Esophagus muscularis mucosa (tissue), 3 donors: ENCODE results near the gene ANTXR1.

Source experiments
- CTCF ChIP-seq, 3 experiments: fragments of 200-600 bp in 2 of 3; fragments of 450-650 bp in 1 of 3; sonication (generic) in 2 of 3; IDR thresholded peaks; one replicate each; pipeline ENCODE4 v1.5.1; 2017 to 2019; ENCODE audit warnings: antibody characterized with exemption in 3 of 3, mild to moderate bottlenecking in 2 of 3, moderate library complexity in 1 of 3
- POLR2A ChIP-seq: fragments of 450-650 bp; IDR thresholded peaks from one replicate; pipeline ENCODE4 v1.6.1; 2017; ENCODE audit warnings: antibody characterized with exemption, moderate library complexity, mild to moderate bottlenecking, low read depth
- POLR2AphosphoS5 ChIP-seq, 2 donors: sonication (generic); formaldehyde crosslinking; IDR thresholded peaks; one replicate each; pipeline ENCODE4 v1.6.1; 2017; ENCODE audit warnings: antibody characterized with exemption in 2 of 2

- TF ChIP-seq CTCF (IDR thresholded peaks at IDR 0.05) (no peak), POLR2AphosphoS5 (IDR thresholded peaks at IDR 0.05) (no peak), POLR2A (no peak)
Observed at GRCh38 chr2:68964282-68964681, 48.7 kb upstream of the ANTXR1 start.
